ENCODE data around the gene OLFML2B.
"Not testable (repeated sequence)": the region's sequence is repeated elsewhere in the genome, so short reads cannot be mapped to it uniquely, and the experiment has no call there.

- TF ChIP-seq, protein P1, sequence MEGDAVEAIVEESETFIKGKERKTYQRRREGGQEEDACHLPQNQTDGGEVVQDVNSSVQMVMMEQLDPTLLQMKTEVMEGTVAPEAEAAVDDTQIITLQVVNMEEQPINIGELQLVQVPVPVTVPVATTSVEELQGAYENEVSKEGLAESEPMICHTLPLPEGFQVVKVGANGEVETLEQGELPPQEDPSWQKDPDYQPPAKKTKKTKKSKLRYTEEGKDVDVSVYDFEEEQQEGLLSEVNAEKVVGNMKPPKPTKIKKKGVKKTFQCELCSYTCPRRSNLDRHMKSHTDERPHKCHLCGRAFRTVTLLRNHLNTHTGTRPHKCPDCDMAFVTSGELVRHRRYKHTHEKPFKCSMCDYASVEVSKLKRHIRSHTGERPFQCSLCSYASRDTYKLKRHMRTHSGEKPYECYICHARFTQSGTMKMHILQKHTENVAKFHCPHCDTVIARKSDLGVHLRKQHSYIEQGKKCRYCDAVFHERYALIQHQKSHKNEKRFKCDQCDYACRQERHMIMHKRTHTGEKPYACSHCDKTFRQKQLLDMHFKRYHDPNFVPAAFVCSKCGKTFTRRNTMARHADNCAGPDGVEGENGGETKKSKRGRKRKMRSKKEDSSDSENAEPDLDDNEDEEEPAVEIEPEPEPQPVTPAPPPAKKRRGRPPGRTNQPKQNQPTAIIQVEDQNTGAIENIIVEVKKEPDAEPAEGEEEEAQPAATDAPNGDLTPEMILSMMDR (IDR thresholded peaks at IDR 0.05) = not testable (repeated sequence)
- not testable (repeated sequence) for TF ChIP-seq POLR2A (IDR thresholded peaks at IDR 0.05)
These were observed 30.3 kb upstream of the OLFML2B start for GRCh38 chr1:162053949-162054348.

Data from uterus (tissue), 2 donors.